MM.1S (cell line): Measurements from ENCODE around the gene MRAS.
A peak's percentile ranks its signal among the peaks of the same experiment; 100 is the strongest.
"Not testable (repeated sequence)": the region's sequence is repeated elsewhere in the genome, so short reads cannot be mapped to it uniquely, and the experiment has no call there.

Source experiments
- DNase-seq: peaks from one replicate; pipeline ENCODE4 v3.0.0-alpha.2; 2015
- H2AFZ ChIP-seq: fragments of 300-600 bp; sonication (generic); 2 replicates; pipeline ENCODE4 v1.6.0; 2016; ENCODE audit warnings: antibody characterized with exemption, low read length
- H3F3A ChIP-seq: fragments of 300-600 bp; sonication (generic); 2 replicates; pipeline ENCODE4 v1.6.1; 2016; ENCODE audit warnings: mild to moderate bottlenecking, antibody characterized with exemption, low read length, moderate library complexity, mixed read lengths; ENCODE audit not compliant: insufficient read depth
- H3K27ac ChIP-seq: fragments of 300-600 bp; sonication (generic); 2 replicates; pipeline ENCODE4 v1.5.1; 2016; ENCODE audit warnings: mild to moderate bottlenecking, low read length
- H3K27me3 ChIP-seq: fragments of 300-600 bp; sonication (generic); replicated peaks from 2 replicates; pipeline ENCODE4 v1.6.0; 2016; ENCODE audit warnings: low read length; ENCODE audit not compliant: insufficient read depth
- H3K36me3 ChIP-seq: fragments of 300-600 bp; sonication (generic); replicated peaks from 2 replicates; pipeline ENCODE4 v1.6.1; 2016; ENCODE audit warnings: mild to moderate bottlenecking, low read length, mixed read lengths; ENCODE audit not compliant: insufficient read depth
- H3K4me1 ChIP-seq: fragments of 300-600 bp; sonication (generic); 2 replicates; pipeline ENCODE4 v1.6.1; 2016; ENCODE audit warnings: low read length, mixed read lengths
- H3K4me2 ChIP-seq: fragments of 300-600 bp; sonication (generic); 2 replicates; pipeline ENCODE4 v1.6.0; 2016; ENCODE audit warnings: low read depth, low read length
- H3K4me3 ChIP-seq: fragments of 300-600 bp; sonication (generic); 2 replicates; pipeline ENCODE4 v1.5.1; 2016; ENCODE audit warnings: low read length, mixed read lengths
- H3K79me2 ChIP-seq: fragments of 300-600 bp; sonication (generic); 2 replicates; pipeline ENCODE4 v1.6.1; 2016; ENCODE audit warnings: mixed run types, low read length, mixed read lengths
- H3K9ac ChIP-seq: fragments of 300-600 bp; sonication (generic); 2 replicates; pipeline ENCODE4 v1.6.1; 2016; ENCODE audit warnings: low read length, mixed read lengths
- H3K9me2 ChIP-seq: fragments of 300-600 bp; sonication (generic); replicated peaks from 2 replicates; pipeline ENCODE4 v1.6.1; 2016; ENCODE audit warnings: mild to moderate bottlenecking, low read length, mixed read lengths; ENCODE audit not compliant: insufficient read depth
- H3K9me3 ChIP-seq: fragments of 300-600 bp; sonication (generic); replicated peaks from 2 replicates; pipeline ENCODE4 v1.6.1; 2016; ENCODE audit warnings: mild to moderate bottlenecking, low read length, mixed read lengths; ENCODE audit not compliant: insufficient read depth
- H4K20me1 ChIP-seq: fragments of 300-600 bp; sonication (generic); 2 replicates; pipeline ENCODE4 v1.6.1; 2016; ENCODE audit warnings: mild to moderate bottlenecking, low read length, moderate library complexity, mixed read lengths; ENCODE audit not compliant: insufficient read depth
- CTCF ChIP-seq: fragments of 300-600 bp; sonication (generic); IDR thresholded peaks from 2 replicates; pipeline ENCODE4 v1.5.1; 2016; ENCODE audit warnings: antibody characterized with exemption, low read length, mixed read lengths
- EZH2 ChIP-seq: fragments of 300-600 bp; sonication (generic); optimal IDR thresholded peaks from 2 replicates; pipeline ENCODE3; 2017; ENCODE audit warnings: low read depth, mild to moderate bottlenecking, antibody characterized with exemption, low read length, mixed read lengths
- EZH2phosphoT487 ChIP-seq: fragments of 300-600 bp; sonication (generic); IDR thresholded peaks from 2 replicates; pipeline ENCODE4 v1.6.1; 2018; ENCODE audit warnings: antibody characterized with exemption, low read length

MRAS gene

GRCh38 chr3:138408751-138409570, 60.6 kb downstream of the MRAS start:
- Histone ChIP-seq H3K36me3 (no peaks in the 10 kb centered on the region), H3K9me2 (no peaks in the 10 kb centered on the region), H3K9me3 (no peaks in the 10 kb centered on the region), H3K9ac (no peak overlapping the region), H3K4me3 (no peak overlapping the region), H3K4me1 (0 out of 2 replicates have a peak, but pooled peaks cover 3% of the 10 kb centered on the region), H3F3A (no peaks in the 10 kb centered on the region), H3K27me3 (no peaks in the 10 kb centered on the region), H2AFZ (no peak overlapping the region), H4K20me1 (no peaks in the 10 kb centered on the region), H3K27ac (no peak overlapping the region), H3K79me2 (no peaks in the 10 kb centered on the region), H3K4me2 (no peak overlapping the region)
- DNase-seq, result no peak
- TF ChIP-seq CTCF (no peak), EZH2 (no peak), EZH2phosphoT487 (no peak)

DNA sequence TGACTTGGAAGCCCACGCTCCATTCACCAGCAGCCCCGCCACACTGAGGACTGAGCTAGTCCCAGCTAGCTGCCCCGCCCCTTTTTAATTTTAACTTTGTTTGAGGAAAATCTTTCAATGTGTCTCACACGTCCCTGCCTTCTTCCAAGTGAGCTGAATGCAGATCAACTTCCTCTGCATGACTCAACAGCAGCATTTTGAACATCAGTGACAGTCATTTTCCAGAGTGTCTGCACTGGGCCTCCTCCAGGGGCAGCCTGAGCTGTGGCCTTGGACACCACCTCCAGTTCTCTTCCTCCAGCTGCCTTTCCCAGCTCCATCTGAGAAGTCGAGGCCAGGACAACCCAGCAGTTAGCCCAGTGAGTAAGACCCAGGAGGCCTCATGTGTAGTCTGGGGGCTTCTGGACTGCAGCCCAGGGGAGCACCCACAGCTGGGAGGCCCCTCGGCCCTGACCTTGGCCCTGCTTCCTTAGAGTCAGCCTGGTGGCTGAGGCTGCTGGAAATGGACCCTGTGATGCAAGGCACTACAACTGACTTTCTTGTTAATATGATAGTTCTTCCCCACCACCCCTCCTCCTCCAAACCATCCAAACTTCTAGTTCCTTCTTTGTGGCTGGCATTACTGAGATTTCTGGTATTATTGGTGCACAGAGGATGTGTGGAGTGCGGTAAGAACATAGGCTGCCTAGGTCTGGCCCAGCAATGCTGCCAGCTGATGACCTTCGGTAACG, 64.6 kb downstream of the MRAS start:
- TF ChIP-seq EZH2phosphoT487 (no peak), CTCF (no peak), EZH2 (no peak)
- Histone ChIP-seq H2AFZ (no peak overlapping the region), H3K27me3 (no peaks in the 10 kb centered on the region), H3K27ac (no peak overlapping the region), H3K4me1 (peaks cover 13% of the 10 kb centered on the region), H4K20me1 (no peaks in the 10 kb centered on the region), H3K9me3 (no peaks in the 10 kb centered on the region), H3K36me3 (no peaks in the 10 kb centered on the region), H3K79me2 (no peaks in the 10 kb centered on the region), H3K9me2 (no peaks in the 10 kb centered on the region), H3K4me2 (no peak overlapping the region), H3K9ac (no peak overlapping the region), H3K4me3 (no peak overlapping the region), H3F3A (no peaks in the 10 kb centered on the region)
- no peak for DNase-seq

GRCh38 chr3:138416236-138416635, 67.9 kb downstream of the MRAS start:
- H3K4me3 ChIP-seq, result peak overlapping the region; percentile 47

More at GRCh38 chr3:138416236-138416635, 67.9 kb downstream of the MRAS start:
- Histone ChIP-seq H3K9ac (peak overlapping the region; percentile 8; the same call in 1 of the 2 replicates), H3K4me2 (peak overlapping the region; percentile 64), H2AFZ (peak overlapping the region; percentile 57), H3K4me1 (peaks cover 10% of the 10 kb centered on the region)
- not testable (repeated sequence) for H3K36me3 ChIP-seq, H3K27ac ChIP-seq, H4K20me1 ChIP-seq, H3K27me3 ChIP-seq, H3K9me2 ChIP-seq, H3K79me2 ChIP-seq, H3F3A ChIP-seq, H3K9me3 ChIP-seq
- peak; percentile 65 for DNase-seq
